ENCODE data around the gene BMP4.

Gene BMP4

GRCh38 chr14:53963320-53964227, 6.9 kb upstream of the BMP4 start:
- peak; percentile 26 for DNase-seq

GRCh38 chr14:53962953-53963319, 6.3 kb upstream of the BMP4 start:
- DNase-seq, result no peak

- no peak for DNase-seq
Observed at GRCh38 chr14:53958628-53959027, 2.0 kb upstream of the BMP4 start.

- DNase-seq, result no peak
Observed at GRCh38 chr14:53957739-53958138, 1.1 kb upstream of the BMP4 start.

- peak; percentile 33 for DNase-seq
Observed at GRCh38 chr14:53955671-53956426, 776 bp downstream of the BMP4 start.

GRCh38 chr14:53955229-53955556, 1.4 kb downstream of the BMP4 start:
- DNase-seq, result no peak

GRCh38 chr14:53954551-53955228, 1.9 kb downstream of the BMP4 start:
- DNase-seq, result peak; percentile 28

- DNase-seq, result no peak
Observed at GRCh38 chr14:53953828-53954550, 2.6 kb downstream of the BMP4 start.

- DNase-seq, result peak; percentile 55
Observed at GRCh38 chr14:53953002-53953827, 3.4 kb downstream of the BMP4 start.

- DNase-seq, result no peak
Observed at GRCh38 chr14:53952533-53952932, 4.1 kb downstream of the BMP4 start.

- DNase-seq, result no peak
Observed at GRCh38 chr14:53951627-53952303, 4.9 kb downstream of the BMP4 start.

- DNase-seq, result no peak
Observed at GRCh38 chr14:53951243-53951626, 5.4 kb downstream of the BMP4 start.

- no peak for DNase-seq
Observed at GRCh38 chr14:53950031-53950793, 6.4 kb downstream of the BMP4 start.

- no peak for DNase-seq
Observed at GRCh38 chr14:53949201-53949600, 7.4 kb downstream of the BMP4 start.

GRCh38 chr14:53948205-53948884, 8.3 kb downstream of the BMP4 start:
- DNase-seq, result no peak

- DNase-seq, result no peak
Observed at GRCh38 chr14:53947452-53948204, 9.0 kb downstream of the BMP4 start.

- no peak for DNase-seq
Observed at GRCh38 chr14:53947094-53947445, 9.6 kb downstream of the BMP4 start.

- DNase-seq, result no peak
Observed at GRCh38 chr14:53946404-53947093, 10.1 kb downstream of the BMP4 start.

- DNase-seq, result no peak
Observed at GRCh38 chr14:53946071-53946403, 10.6 kb downstream of the BMP4 start.

Measured in CD4-positive, alpha-beta T cell treated with Interleukin-6 for 4 hours (primary cell).